Caco-2 (cell line): ENCODE measurements around the gene TMEM35A. TPM values are rescaled to one million over a fixed set of nuclear protein-coding genes. Genes with fewer than 3 reads are reported as not detected.

Experiments
- Bru-seq: library from RNA; stranded (reverse); fragments of 400-500 nt; gene quantifications from one replicate; lab custom pipeline; 2021; lab: Mats Ljungman, UMichigan
- BruChase-seq, 2 experiments: library from RNA; stranded (reverse); fragments of 400-500 nt; gene quantifications; one replicate each; lab custom pipeline; 2021; lab: Mats Ljungman, UMichigan
- BruUV-seq: library from RNA; stranded (reverse); fragments of 400-500 nt; replicated peaks from 2 replicates; lab custom pipeline; 2021; lab: Mats Ljungman, UMichigan
- CTCF ChIA-PET: fragments of 300-600 bp; sonication (Branson Sonifier 250); formaldehyde crosslinking; loops from one replicate; lab custom pipeline; 2022; ENCODE audit warnings: antibody characterized with exemption; lab: Charles Lee
- POLR2A ChIA-PET: fragments of 300-600 bp; sonication (Branson Sonifier 250); formaldehyde crosslinking; loops from one replicate; lab custom pipeline; 2022; ENCODE audit warnings: antibody characterized with exemption; lab: Charles Lee
- DNase-seq, 2 experiments: peaks; one replicate each; pipeline versions ENCODE4 v3.0.0 to v3.0.0-alpha.2; 2020 to 2022
- H3K27me3 ChIP-seq: replicated peaks from 2 replicates; pipeline ENCODE4 v1.6.0; 2011; ENCODE audit warnings: low read length; ENCODE audit not compliant: control insufficient read depth, insufficient read depth
- H3K36me3 ChIP-seq: 2 replicates; pipeline ENCODE4 v1.5.1; 2011; ENCODE audit warnings: low read length; ENCODE audit not compliant: control insufficient read depth, insufficient read depth
- H3K4me1 ChIP-seq: fragments of 250-450 bp; sonication (Bioruptor Pico); 2 replicates; pipeline ENCODE4 v1.5.1; 2020; ENCODE audit warnings: mild to moderate bottlenecking
- H3K4me3 ChIP-seq: 2 replicates; pipeline ENCODE4 v1.5.1; 2011; ENCODE audit warnings: low read depth, mild to moderate bottlenecking, control low read depth, low read length
- H3K9me3 ChIP-seq: fragments of 250-450 bp; sonication (Bioruptor Pico); 2 replicates; pipeline ENCODE4 v1.5.1; 2020; ENCODE audit warnings: mild to moderate bottlenecking, moderate library complexity
- H3K27ac Mint-ChIP-seq: one replicate; pipeline ENCODE4 v1.8.0; 2022; ENCODE audit warnings: mixed read lengths; ENCODE audit not compliant: unreplicated experiment
- H3K27me3 Mint-ChIP-seq: one replicate; pipeline ENCODE4 v1.8.0; 2022; ENCODE audit warnings: mixed read lengths; ENCODE audit not compliant: insufficient read depth, unreplicated experiment
- H3K36me3 Mint-ChIP-seq: one replicate; pipeline ENCODE4 v1.8.0; 2022; ENCODE audit warnings: mild to moderate bottlenecking, mixed read lengths; ENCODE audit not compliant: insufficient read depth, unreplicated experiment
- H3K4me1 Mint-ChIP-seq: one replicate; pipeline ENCODE4 v1.8.0; 2022; ENCODE audit warnings: low read depth, mixed read lengths; ENCODE audit not compliant: unreplicated experiment
- H3K4me3 Mint-ChIP-seq: one replicate; pipeline ENCODE4 v1.8.0; 2022; ENCODE audit warnings: mild to moderate bottlenecking, moderate library complexity, mixed read lengths; ENCODE audit not compliant: unreplicated experiment
- H3K9me3 Mint-ChIP-seq: one replicate; pipeline ENCODE4 v1.8.0; 2022; ENCODE audit warnings: mixed read lengths; ENCODE audit not compliant: unreplicated experiment
- intact Hi-C: fragments of 100-400 bp; cut with micrococcal nuclease; formaldehyde crosslinking; loops from one replicate; pipeline ENCODE4 v1.10.0; 2022; ENCODE audit not compliant: unreplicated experiment
- long read RNA-seq: library from polyadenylated mRNA; stranded (forward); transcript quantifications from one replicate; pipeline ENCODE4 v2.0.0, GENCODE V29; 2022
- total RNA-seq: library from RNA; stranded (reverse); gene quantifications from 2 replicates; pipeline ENCODE4 v1.2.3, GENCODE V29; 2022
- TF ChIP-seq, protein P1 (sequence below), 2 experiments: fragments of 200-600 bp in 1 of 2; IDR thresholded peaks; 1 replicate in 1 of 2; 2 replicates in 1 of 2; pipeline versions ENCODE4 v1.5.1 to v1.8.0; 2011 to 2022; ENCODE audit warnings: antibody characterized with exemption in 1 of 2, control low read depth in 1 of 2, inconsistent platforms in 1 of 2, low read depth in 1 of 2, low read length in 1 of 2, mild to moderate bottlenecking in 1 of 2, moderate library complexity in 1 of 2; ENCODE audit not compliant: insufficient read depth in 1 of 2, severe bottlenecking in 1 of 2, unreplicated experiment in 1 of 2

Gene TMEM35A
- not detected in 2 replicates for total RNA-seq
- not detected for Bru-seq, nascent RNA
- not detected for BruChase-seq, experiment 1, labeled RNA remaining after a 2-hour chase
- BruChase-seq, experiment 2, labeled RNA remaining after a 6-hour chase, result not detected
- long read RNA-seq, result 0 reads

- no peaks in the 10 kb centered on the region for H3K4me1 ChIP-seq
- H3K9me3 ChIP-seq, result no peaks in the 10 kb centered on the region
- no TSS peak for BruUV-seq
- ChIA-PET POLR2A (no interaction called here), CTCF (no interaction called here)
- intact Hi-C loops, result no loop called here
- no peaks in the 10 kb centered on the region for H3K9me3 Mint-ChIP-seq
- no peak within 1 kb of the TSS for H3K4me3 ChIP-seq
- no peaks in the 10 kb centered on the region for H3K36me3 Mint-ChIP-seq
- no peaks in the 10 kb centered on the region for H3K4me1 Mint-ChIP-seq
- no peak within 1 kb of the TSS for H3K27ac Mint-ChIP-seq
- TF ChIP-seq, protein P1, sequence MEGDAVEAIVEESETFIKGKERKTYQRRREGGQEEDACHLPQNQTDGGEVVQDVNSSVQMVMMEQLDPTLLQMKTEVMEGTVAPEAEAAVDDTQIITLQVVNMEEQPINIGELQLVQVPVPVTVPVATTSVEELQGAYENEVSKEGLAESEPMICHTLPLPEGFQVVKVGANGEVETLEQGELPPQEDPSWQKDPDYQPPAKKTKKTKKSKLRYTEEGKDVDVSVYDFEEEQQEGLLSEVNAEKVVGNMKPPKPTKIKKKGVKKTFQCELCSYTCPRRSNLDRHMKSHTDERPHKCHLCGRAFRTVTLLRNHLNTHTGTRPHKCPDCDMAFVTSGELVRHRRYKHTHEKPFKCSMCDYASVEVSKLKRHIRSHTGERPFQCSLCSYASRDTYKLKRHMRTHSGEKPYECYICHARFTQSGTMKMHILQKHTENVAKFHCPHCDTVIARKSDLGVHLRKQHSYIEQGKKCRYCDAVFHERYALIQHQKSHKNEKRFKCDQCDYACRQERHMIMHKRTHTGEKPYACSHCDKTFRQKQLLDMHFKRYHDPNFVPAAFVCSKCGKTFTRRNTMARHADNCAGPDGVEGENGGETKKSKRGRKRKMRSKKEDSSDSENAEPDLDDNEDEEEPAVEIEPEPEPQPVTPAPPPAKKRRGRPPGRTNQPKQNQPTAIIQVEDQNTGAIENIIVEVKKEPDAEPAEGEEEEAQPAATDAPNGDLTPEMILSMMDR (IDR thresholded peaks at IDR 0.05; ENCODE audit: insufficient read depth in 1 of 2, low read depth in 1 of 2, low read length in 1 of 2, severe bottlenecking in 1 of 2, unreplicated experiment in 1 of 2), result no peak
- H3K4me3 Mint-ChIP-seq, result no peak within 1 kb of the TSS
- H3K27me3 ChIP-seq, result no peaks in the 10 kb centered on the region
- H3K27me3 Mint-ChIP-seq, result no peaks in the 10 kb centered on the region
- no peak for DNase-seq
- H3K36me3 ChIP-seq, result no peaks in the 10 kb centered on the region
These were observed at the start of gene TMEM35A for GRCh38 chrX:101078716-101079598. Gene TMEM35A (plus strand): TSS chrX:101078879. CDS start chrX:101079003, 124 bp downstream.

DNA sequence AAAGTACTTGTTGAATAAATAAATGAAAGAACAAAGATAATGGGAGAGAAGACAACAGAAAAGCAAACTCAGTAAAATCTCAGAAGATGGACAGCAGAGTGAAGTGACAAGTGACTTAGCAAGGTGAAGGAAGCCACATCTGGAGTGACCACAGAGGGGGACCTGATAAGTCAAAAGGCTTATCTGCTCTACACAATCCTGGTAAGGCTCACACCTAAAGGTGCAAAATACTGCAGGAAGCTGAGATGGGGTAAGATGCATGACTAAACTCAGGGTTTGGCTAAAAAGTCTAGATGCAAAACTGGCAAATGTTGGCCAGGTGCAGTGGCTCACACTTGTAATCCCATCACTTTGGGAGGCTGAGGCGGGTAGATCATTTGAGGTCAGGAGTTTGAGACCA lies 49.0 kb upstream of the TMEM35A start:
- ChIA-PET CTCF (no interaction called here), POLR2A (no interaction called here)
- Histone ChIP-seq H3K4me1 (no peaks in the 10 kb centered on the region), H3K36me3 (no peaks in the 10 kb centered on the region), H3K9me3 (no peaks in the 10 kb centered on the region), H3K27me3 (no peaks in the 10 kb centered on the region), H3K4me3 (no peak overlapping the region)
- intact Hi-C loops, result no loop called here
- Mint-ChIP-seq H3K27ac (no peak overlapping the region), H3K9me3 (no peaks in the 10 kb centered on the region), H3K4me3 (no peak overlapping the region), H3K36me3 (peaks cover 49% of the 10 kb centered on the region), H3K4me1 (peaks cover 13% of the 10 kb centered on the region), H3K27me3 (no peaks in the 10 kb centered on the region)
- TF ChIP-seq, protein P1 (IDR thresholded peaks at IDR 0.05; ENCODE audit: insufficient read depth in 1 of 2, low read depth in 1 of 2, low read length in 1 of 2, severe bottlenecking in 1 of 2, unreplicated experiment in 1 of 2), result no peak
- DNase-seq, result no peak
- BruUV-seq, result no TSS peak

GRCh38 chrX:101037231-101037630 lies 41.4 kb upstream of the TMEM35A start:
- Histone ChIP-seq H3K4me3 (no peak overlapping the region), H3K4me1 (no peaks in the 10 kb centered on the region), H3K27me3 (no peaks in the 10 kb centered on the region), H3K36me3 (no peaks in the 10 kb centered on the region), H3K9me3 (no peaks in the 10 kb centered on the region)
- H3K27me3 Mint-ChIP-seq, result no peaks in the 10 kb centered on the region
- TF ChIP-seq, protein P1 (IDR thresholded peaks at IDR 0.05; ENCODE audit: insufficient read depth in 1 of 2, low read depth in 1 of 2, low read length in 1 of 2, severe bottlenecking in 1 of 2, unreplicated experiment in 1 of 2), result no peak
- H3K9me3 Mint-ChIP-seq, result no peaks in the 10 kb centered on the region
- H3K36me3 Mint-ChIP-seq, result peaks cover 18% of the 10 kb centered on the region
- intact Hi-C loops, result no loop called here
- DNase-seq, result no peak
- no TSS peak for BruUV-seq
- no peaks in the 10 kb centered on the region for H3K4me1 Mint-ChIP-seq
- no peak overlapping the region for H3K4me3 Mint-ChIP-seq
- POLR2A ChIA-PET, result no interaction called here
- no peak overlapping the region for H3K27ac Mint-ChIP-seq
- CTCF ChIA-PET, result no interaction called here
